B cell (primary cell): ENCODE measurements around the gene NAPB.

Source experiments
- CTCF ChIP-seq: fragments of 200-600 bp; IDR thresholded peaks from one replicate; pipeline ENCODE4 v1.8.0; 2022; ENCODE audit warnings: antibody characterized with exemption, mild to moderate bottlenecking
- EZH2 ChIP-seq: IDR thresholded peaks from 2 replicates; pipeline ENCODE4 v1.6.1; 2012; ENCODE audit warnings: borderline replicate concordance, low read depth, mild to moderate bottlenecking, moderate library complexity, low read length; ENCODE audit not compliant: insufficient read depth, poor library complexity, severe bottlenecking

GRCh38 chr20:23335521-23335920 lies 85.8 kb downstream of the NAPB start:
- no peak for TF ChIP-seq CTCF
- TF ChIP-seq EZH2: no peak
